Vagina (tissue), 2 donors: Measurements from ENCODE around the gene HCAR3.

Experiments used
- CTCF ChIP-seq, 3 experiments: fragments of 450-650 bp in 2 of 3; fragments of 200-600 bp in 1 of 3; sonication (generic) in 1 of 3; IDR thresholded peaks; one replicate each; pipeline ENCODE4 v1.5.1; 2017 to 2019; ENCODE audit warnings: antibody characterized with exemption in 3 of 3, mild to moderate bottlenecking in 2 of 3, moderate library complexity in 2 of 3
- POLR2A ChIP-seq, 2 donors: fragments of 450-650 bp; IDR thresholded peaks; one replicate each; pipeline ENCODE4 v1.6.1; 2017; ENCODE audit warnings: antibody characterized with exemption in 2 of 2, mild to moderate bottlenecking in 2 of 2, moderate library complexity in 2 of 2

- TF ChIP-seq CTCF (IDR thresholded peaks at IDR 0.05), result no peak
- TF ChIP-seq POLR2A (IDR thresholded peaks at IDR 0.05), result no peak
Measured at GRCh38 chr12:122669397-122670070, 47.1 kb downstream of the HCAR3 start.
